ENCODE measurements around the gene FAM204A. TPM values are rescaled to one million over a fixed set of nuclear protein-coding genes. Genes with fewer than 3 reads are reported as not detected.

FAM204A gene
- total RNA-seq, 1 experiment from 2014 or later, result 103 TPM

DNA sequence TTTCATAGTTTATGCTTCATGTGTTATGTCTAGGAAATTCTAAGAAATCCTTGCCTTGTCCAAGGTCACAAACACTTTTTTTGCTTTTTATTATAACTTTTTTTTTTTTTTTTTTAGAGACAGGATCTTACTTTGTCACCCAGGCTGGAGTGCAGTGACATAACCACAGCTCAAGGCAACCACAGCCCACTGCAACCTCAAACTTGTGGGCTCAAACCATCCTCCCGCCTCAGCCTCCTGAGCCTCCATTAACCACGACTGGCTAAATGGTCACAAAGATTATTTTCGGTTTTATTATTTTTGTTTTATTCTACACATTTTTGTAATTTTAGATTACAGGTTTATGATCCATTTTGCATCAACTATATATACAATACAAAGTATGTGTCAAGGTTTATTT lies 7.1 kb upstream of the FAM204A start:
- BruUV-seq (replicated peaks), result no TSS peak
- Histone ChIP-seq H3K9me3 (ENCODE audit: low read depth, low read length, poor library complexity, severe bottlenecking) (no peaks in the 10 kb centered on the region), H3K27me3 (replicated peaks; ENCODE audit: insufficient read depth, low read depth, low read length, poor library complexity) (peaks cover 22% of the 10 kb centered on the region), H3K36me3 (ENCODE audit: insufficient read depth, low read length, poor library complexity, severe bottlenecking) (no peaks in the 10 kb centered on the region), H3K4me1 (ENCODE audit: insufficient read depth, low read length, poor library complexity, severe bottlenecking) (no peaks in the 10 kb centered on the region), H3K4me3 (ENCODE audit: low read depth, low read length, poor library complexity, severe bottlenecking) (no peak overlapping the region), H3K27ac (ENCODE audit: low read depth, low read length, poor library complexity, severe bottlenecking) (no peak overlapping the region)
- no peak for TF ChIP-seq CTCF (conservative IDR thresholded peaks at IDR 0.05; ENCODE audit: low read depth, low read length)
- DNase-seq (ENCODE audit: low spot score), result no peak
- intact Hi-C loops (cut with micrococcal nuclease; ENCODE audit: unreplicated experiment), result no loop called here
- ChIA-PET CTCF (no interaction called here), POLR2A (ENCODE audit: low non-redundant PET) (no interaction called here)

DNA sequence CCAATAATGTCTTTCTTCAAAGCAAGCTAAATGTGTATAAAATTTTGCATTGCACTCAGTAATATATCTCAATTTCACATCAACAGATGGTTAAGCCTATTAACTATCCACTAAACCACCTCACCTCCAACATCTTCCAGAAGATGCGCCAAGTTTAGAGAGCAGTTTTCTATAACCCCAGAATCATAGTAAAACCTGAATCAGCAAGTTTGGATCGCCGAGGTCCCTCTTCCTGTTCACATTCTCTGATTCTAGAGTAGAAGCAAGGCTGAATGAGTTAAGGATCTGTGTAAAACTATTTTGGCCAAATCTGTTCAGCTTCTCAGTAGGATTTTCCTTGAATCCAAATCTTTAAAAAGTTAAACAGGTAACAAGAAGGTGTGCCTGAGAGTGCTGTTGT lies 1.4 kb upstream of the FAM204A start:
- no peak for TF ChIP-seq EZH2 (IDR thresholded peaks at IDR 0.05; ENCODE audit: borderline replicate concordance, low read depth, low read length, poor library complexity, severe bottlenecking)
- TF ChIP-seq CTCF (conservative IDR thresholded peaks at IDR 0.05; ENCODE audit: low read depth, low read length), result no peak
- Histone ChIP-seq H3K27me3 (replicated peaks; ENCODE audit: insufficient read depth, low read depth, low read length, poor library complexity) (no peaks in the 10 kb centered on the region), H3K4me1 (ENCODE audit: insufficient read depth, low read length, poor library complexity, severe bottlenecking) (peaks cover 5% of the 10 kb centered on the region), H3K4me3 (ENCODE audit: low read depth, low read length, poor library complexity, severe bottlenecking) (no peak overlapping the region), H3K36me3 (ENCODE audit: insufficient read depth, low read length, poor library complexity, severe bottlenecking) (no peaks in the 10 kb centered on the region), H3K27ac (ENCODE audit: low read depth, low read length, poor library complexity, severe bottlenecking) (no peak overlapping the region), H3K9me3 (ENCODE audit: low read depth, low read length, poor library complexity, severe bottlenecking) (no peaks in the 10 kb centered on the region)
- no peak for DNase-seq (ENCODE audit: low spot score)
- BruUV-seq (replicated peaks), result no TSS peak
- ChIA-PET POLR2A (ENCODE audit: low non-redundant PET) (no interaction called here), CTCF (no interaction called here)
- intact Hi-C loops (cut with micrococcal nuclease; ENCODE audit: unreplicated experiment), result no loop called here

DNA sequence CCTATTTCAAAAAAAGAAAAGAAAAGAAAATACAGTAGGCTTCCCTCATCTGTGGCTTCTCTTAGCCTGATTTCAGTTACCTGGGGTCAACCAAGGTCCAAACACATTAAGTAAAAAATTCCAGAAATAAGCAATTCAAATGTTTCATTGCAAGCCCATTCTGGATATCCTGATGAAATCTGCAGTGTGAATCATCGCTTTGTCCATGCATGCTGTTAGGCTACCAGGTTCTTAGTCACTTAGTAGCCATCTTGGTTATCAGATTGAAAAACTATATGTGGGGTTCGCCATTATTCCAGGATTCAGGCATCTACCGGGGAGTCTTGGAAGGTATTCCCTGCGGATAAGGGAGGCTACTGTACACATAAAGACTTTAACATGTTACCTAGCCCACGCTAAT lies 991 bp upstream of the FAM204A start:
- H3K9me3 ChIP-seq (ENCODE audit: low read depth, low read length, poor library complexity, severe bottlenecking), result no peaks in the 10 kb centered on the region
- TF ChIP-seq CTCF (conservative IDR thresholded peaks at IDR 0.05; ENCODE audit: low read depth, low read length) (no peak), EZH2 (IDR thresholded peaks at IDR 0.05; ENCODE audit: borderline replicate concordance, low read depth, low read length, poor library complexity, severe bottlenecking) (no peak)
- intact Hi-C loops (cut with micrococcal nuclease; ENCODE audit: unreplicated experiment), result no loop called here
- ChIA-PET POLR2A (ENCODE audit: low non-redundant PET) (no interaction called here), CTCF (no interaction called here)
- H3K4me3 ChIP-seq (ENCODE audit: low read depth, low read length, poor library complexity, severe bottlenecking), result no peak overlapping the region
- H3K36me3 ChIP-seq (ENCODE audit: insufficient read depth, low read length, poor library complexity, severe bottlenecking), result no peaks in the 10 kb centered on the region
- BruUV-seq (replicated peaks), result no TSS peak
- no peaks in the 10 kb centered on the region for H3K27me3 ChIP-seq (replicated peaks; ENCODE audit: insufficient read depth, low read depth, low read length, poor library complexity)
- peaks cover 5% of the 10 kb centered on the region for H3K4me1 ChIP-seq (ENCODE audit: insufficient read depth, low read length, poor library complexity, severe bottlenecking)
- DNase-seq (ENCODE audit: low spot score), result no peak
- H3K27ac ChIP-seq (ENCODE audit: low read depth, low read length, poor library complexity, severe bottlenecking), result no peak overlapping the region
